Trophoblast cell (in vitro differentiated cells and primary cell): Measurements from ENCODE around the gene ATP5F1A.

Experiments used
- DNase-seq, 2 donors: peaks; one replicate each; pipeline ENCODE4 v3.0.0-alpha.2; 2016
- H2AFZ ChIP-seq: 2 replicates; pipeline ENCODE4 v1.6.1; 2013; ENCODE audit warnings: low read length, moderate library complexity, mild to moderate bottlenecking; ENCODE audit not compliant: insufficient read depth, poor library complexity
- H2AK5ac ChIP-seq: 2 replicates; pipeline ENCODE4 v1.6.1; 2013; ENCODE audit warnings: mild to moderate bottlenecking, low read length
- H2BK120ac ChIP-seq: 2 replicates; pipeline ENCODE4 v1.6.1; 2013; ENCODE audit warnings: low read length, mild to moderate bottlenecking, moderate library complexity; ENCODE audit not compliant: insufficient read depth, poor library complexity
- H2BK12ac ChIP-seq: 2 replicates; pipeline ENCODE4 v1.6.1; 2013; ENCODE audit warnings: mild to moderate bottlenecking, low read length, moderate library complexity
- H2BK5ac ChIP-seq: 2 replicates; pipeline ENCODE4 v1.6.1; 2013; ENCODE audit warnings: low read length, low read depth, moderate library complexity, mild to moderate bottlenecking; ENCODE audit not compliant: poor library complexity
- H3K14ac ChIP-seq: 2 replicates; pipeline ENCODE4 v1.6.1; 2013; ENCODE audit warnings: mild to moderate bottlenecking, low read length
- H3K18ac ChIP-seq: 2 replicates; pipeline ENCODE4 v1.6.1; 2013; ENCODE audit warnings: mild to moderate bottlenecking, low read length
- H3K23ac ChIP-seq: 2 replicates; pipeline ENCODE4 v1.6.1; 2013; ENCODE audit warnings: low read length
- H3K27ac ChIP-seq: 2 replicates; pipeline ENCODE4 v1.5.1; 2013; ENCODE audit warnings: low read depth, mild to moderate bottlenecking, inconsistent platforms, low read length, moderate library complexity
- H3K27me3 ChIP-seq: 2 replicates; pipeline ENCODE4 v1.6.1; 2013; ENCODE audit warnings: inconsistent platforms, mild to moderate bottlenecking, low read length, moderate library complexity; ENCODE audit not compliant: insufficient read depth
- H3K36me3 ChIP-seq, 2 experiments: 1 replicate in 1 of 2; 2 replicates in 1 of 2; pipeline ENCODE4 v1.6.1; 2013; ENCODE audit warnings: low read length in 2 of 2, mild to moderate bottlenecking in 2 of 2, moderate library complexity in 1 of 2; ENCODE audit not compliant: insufficient read depth in 2 of 2, control insufficient read depth in 1 of 2
- H3K4ac ChIP-seq: 2 replicates; pipeline ENCODE4 v1.6.1; 2013; ENCODE audit warnings: low read depth, mild to moderate bottlenecking, low read length, moderate library complexity
- H3K4me1 ChIP-seq, 2 experiments: 1 replicate in 1 of 2; 2 replicates in 1 of 2; pipeline ENCODE4 v1.6.1; 2013; ENCODE audit warnings: low read length in 2 of 2, mild to moderate bottlenecking in 2 of 2, moderate library complexity in 1 of 2; ENCODE audit not compliant: insufficient read depth in 2 of 2, control insufficient read depth in 1 of 2
- H3K4me2 ChIP-seq: 2 replicates; pipeline ENCODE4 v1.6.1; 2013; ENCODE audit warnings: inconsistent platforms, mild to moderate bottlenecking, low read length, moderate library complexity
- H3K4me3 ChIP-seq: 2 replicates; pipeline ENCODE4 v1.5.1; 2013; ENCODE audit warnings: mild to moderate bottlenecking, low read depth, low read length, inconsistent platforms
- H3K79me1 ChIP-seq: one replicate; pipeline ENCODE4 v1.6.1; 2013; ENCODE audit warnings: low read length
- H3K79me2 ChIP-seq: 2 replicates; pipeline ENCODE4 v1.6.1; 2013; ENCODE audit warnings: low read length, mild to moderate bottlenecking; ENCODE audit not compliant: control insufficient read depth, insufficient read depth, poor library complexity
- H3K9ac ChIP-seq: 2 replicates; pipeline ENCODE4 v1.6.1; 2013; ENCODE audit warnings: mild to moderate bottlenecking, low read length
- H3K9me3 ChIP-seq: 2 replicates; pipeline ENCODE4 v1.6.1; 2013; ENCODE audit warnings: low read depth, mild to moderate bottlenecking, control low read depth, inconsistent platforms, low read length; ENCODE audit not compliant: insufficient read depth
- H4K12ac ChIP-seq: 2 replicates; pipeline ENCODE4 v1.6.1; 2013; ENCODE audit warnings: low read depth, mild to moderate bottlenecking, low read length, moderate library complexity
- H4K8ac ChIP-seq: 2 replicates; pipeline ENCODE4 v1.6.1; 2013; ENCODE audit warnings: low read depth, mild to moderate bottlenecking, low read length, moderate library complexity
- H4K91ac ChIP-seq: one replicate; pipeline ENCODE4 v1.6.1; 2013; ENCODE audit warnings: low read depth, mild to moderate bottlenecking, low read length, moderate library complexity
- WGBS: extraction: QIAGEN DNeasy Blood & Tissue Kit; methylation state at CpG from one replicate; pipeline ENCODE4 v1.1.7; 2013; ENCODE audit warnings: missing lambda C conversion rate; ENCODE audit not compliant: insufficient read length, insufficient coverage; ENCODE audit errors: extremely low coverage; 5-methylcytosine and 5-hydroxymethylcytosine counted together

Gene ATP5F1A

GRCh38 chr18:46061387-46061786 lies 36.7 kb downstream of the ATP5F1A start:
- H4K12ac ChIP-seq, result no peak overlapping the region
- H3K9ac ChIP-seq, result no peak overlapping the region
- no peak overlapping the region for H2AFZ ChIP-seq
- no peak overlapping the region for H3K14ac ChIP-seq
- no peaks in the 10 kb centered on the region for H3K27me3 ChIP-seq
- H3K4me3 ChIP-seq, result no peak overlapping the region
- H2AK5ac ChIP-seq, result no peak overlapping the region
- no peak overlapping the region for H2BK120ac ChIP-seq
- WGBS, result no CpG with 5 or more reads among the region's 3 CpGs
- H3K9me3 ChIP-seq, result no peaks in the 10 kb centered on the region
- peak overlapping the region; percentile 24 for H3K4ac ChIP-seq
- no peak overlapping the region for H2BK5ac ChIP-seq
- DNase-seq, result no peak
- H4K8ac ChIP-seq, result no peak overlapping the region
- no peak overlapping the region for H3K23ac ChIP-seq
- no peak overlapping the region for H3K27ac ChIP-seq
- peaks cover 2 to 5% of the 10 kb centered on the region in 2 experiments for H3K36me3 ChIP-seq
- peak overlapping the region; percentile 16 for H3K18ac ChIP-seq
- no peak overlapping the region for H3K4me2 ChIP-seq
- H3K79me2 ChIP-seq, result peaks cover 4% of the 10 kb centered on the region
- H3K79me1 ChIP-seq, result peaks cover 7% of the 10 kb centered on the region
- H3K4me1 ChIP-seq, result peaks cover 8 to 19% of the 10 kb centered on the region in 2 experiments
- peak overlapping the region; percentile 55 for H2BK12ac ChIP-seq
- H4K91ac ChIP-seq, result peak overlapping the region; percentile 5

- Histone ChIP-seq H3K4ac (no peak overlapping the region), H4K12ac (no peak overlapping the region), H3K9ac (no peak overlapping the region), H3K27me3 (no peaks in the 10 kb centered on the region), H3K18ac (no peak overlapping the region), H3K36me3 (peaks cover 0 to 3% of the 10 kb centered on the region in 2 experiments), H3K23ac (no peak overlapping the region), H3K4me2 (no peak overlapping the region), H3K4me1 (peaks cover 6 to 19% of the 10 kb centered on the region in 2 experiments), H2AK5ac (no peak overlapping the region), H2AFZ (no peak overlapping the region), H2BK12ac (no peak overlapping the region), H2BK120ac (no peak overlapping the region), H3K79me2 (peaks cover 4% of the 10 kb centered on the region), H4K91ac (peak overlapping the region; percentile 43), H3K27ac (no peak overlapping the region), H4K8ac (no peak overlapping the region), H3K4me3 (no peak overlapping the region), H3K79me1 (peaks cover 7% of the 10 kb centered on the region), H2BK5ac (no peak overlapping the region), H3K9me3 (no peaks in the 10 kb centered on the region), H3K14ac (no peak overlapping the region)
- no peak for DNase-seq
- WGBS, result no CpG with 5 or more reads among the region's 3 CpGs
Observed at GRCh38 chr18:46060359-46060841, 37.7 kb downstream of the ATP5F1A start.

- no peak overlapping the region for H3K14ac ChIP-seq
- H3K9me3 ChIP-seq, result no peaks in the 10 kb centered on the region
Observed at GRCh38 chr18:46055838-46056230, 42.3 kb downstream of the ATP5F1A start.

DNA sequence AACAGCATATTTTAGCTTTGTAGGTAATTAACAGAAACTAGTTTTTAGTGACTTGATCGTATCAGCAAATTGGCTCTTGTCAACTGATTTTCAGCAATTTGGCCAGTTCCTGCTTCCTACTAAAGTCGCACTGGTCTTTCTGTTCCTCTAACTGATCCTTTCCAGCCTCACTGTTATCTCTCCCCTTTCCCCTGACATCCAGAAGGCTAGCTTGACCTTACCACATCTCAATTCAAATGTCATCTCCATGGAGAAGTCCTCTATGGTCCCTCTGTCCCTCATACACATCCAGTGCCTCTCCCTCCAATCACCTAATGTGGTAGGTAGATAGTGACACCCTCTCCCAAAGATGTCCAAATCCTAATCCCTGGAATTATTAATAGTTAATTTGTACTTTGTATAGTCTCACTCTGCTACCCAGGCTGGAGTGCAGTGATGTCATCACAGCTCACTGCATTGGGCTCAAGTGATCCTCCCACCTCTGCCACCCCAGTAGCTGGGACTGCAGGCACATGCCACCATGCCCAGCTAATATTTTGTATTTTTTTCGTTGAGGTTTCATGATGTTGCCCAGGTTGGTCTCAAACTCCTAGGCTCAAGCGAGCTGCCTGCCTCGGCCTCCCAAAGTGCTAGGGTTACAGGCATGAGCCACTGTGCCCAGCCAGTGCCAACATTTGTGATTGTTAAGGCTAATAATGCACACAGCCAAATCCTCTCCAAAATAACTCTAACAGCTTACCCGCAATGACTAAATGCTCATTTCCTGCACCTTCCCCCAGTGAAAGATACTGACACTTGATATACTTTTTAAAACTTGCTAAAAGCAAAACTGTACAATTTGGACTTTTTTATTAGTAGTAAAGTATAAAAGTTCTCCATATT lies 42.9 kb downstream of the ATP5F1A start:
- no peak for DNase-seq
- Histone ChIP-seq H2AFZ (no peak overlapping the region), H3K9me3 (no peaks in the 10 kb centered on the region), H2BK120ac (no peak overlapping the region), H3K23ac (no peak overlapping the region), H4K91ac (no peak overlapping the region), H4K12ac (no peak overlapping the region), H3K27me3 (no peaks in the 10 kb centered on the region), H3K79me2 (no peaks in the 10 kb centered on the region), H3K79me1 (no peaks in the 10 kb centered on the region), H3K4me2 (no peak overlapping the region), H3K9ac (no peak overlapping the region), H3K18ac (no peak overlapping the region), H2BK5ac (no peak overlapping the region), H3K14ac (no peak overlapping the region), H2AK5ac (no peak overlapping the region), H3K4me1 (peaks cover 3 to 5% of the 10 kb centered on the region in 2 experiments), H3K36me3 (peaks cover 0 to 3% of the 10 kb centered on the region in 2 experiments), H3K27ac (no peak overlapping the region), H4K8ac (no peak overlapping the region), H3K4me3 (no peak overlapping the region), H2BK12ac (no peak overlapping the region), H3K4ac (no peak overlapping the region)
- no CpG with 5 or more reads among the region's 6 CpGs for WGBS

More at GRCh38 chr18:46055838-46056230, 42.3 kb downstream of the ATP5F1A start:
- H3K27me3 ChIP-seq, result no peaks in the 10 kb centered on the region
- H4K91ac ChIP-seq, result no peak overlapping the region
- no peak overlapping the region for H3K27ac ChIP-seq
- H2BK5ac ChIP-seq, result no peak overlapping the region
- H3K18ac ChIP-seq, result no peak overlapping the region
- H3K4me3 ChIP-seq, result no peak overlapping the region
- no peak overlapping the region for H4K12ac ChIP-seq
- H3K36me3 ChIP-seq, result peaks cover 0 to 3% of the 10 kb centered on the region in 2 experiments
- H3K4ac ChIP-seq, result no peak overlapping the region
- no peak overlapping the region for H2BK120ac ChIP-seq
- peaks cover 3 to 11% of the 10 kb centered on the region in 2 experiments for H3K4me1 ChIP-seq
- H2AK5ac ChIP-seq, result no peak overlapping the region
- DNase-seq, result no peak
- H3K79me1 ChIP-seq, result no peaks in the 10 kb centered on the region
- H3K79me2 ChIP-seq, result peaks cover 2% of the 10 kb centered on the region
- no CpG with 5 or more reads among the region's 4 CpGs for WGBS
- no peak overlapping the region for H2BK12ac ChIP-seq
- H3K9ac ChIP-seq, result no peak overlapping the region
- no peak overlapping the region for H2AFZ ChIP-seq
- no peak overlapping the region for H3K4me2 ChIP-seq
- H3K23ac ChIP-seq, result no peak overlapping the region
- H4K8ac ChIP-seq, result no peak overlapping the region
